ENCODE measurements around the gene CPT1A. TPM values are rescaled to one million over a fixed set of nuclear protein-coding genes. Genes with fewer than 3 reads are reported as not detected.

Gene CPT1A
- total and polyA plus RNA-seq, 4 donors: 22.9 to 32.7 (median 30.2) TPM

GRCh38 chr11:68809506-68809905, 32.2 kb downstream of the CPT1A start:
- WGBS (ENCODE audit: insufficient coverage): 100% methylated on average over 3 of the region's 5 CpGs

GRCh38 chr11:68808787-68809186, 32.9 kb downstream of the CPT1A start:
- Histone ChIP-seq H3K27me3 (ENCODE audit: control insufficient read depth, insufficient read depth, low read length) (no peaks in the 10 kb centered on the region), H3K27ac (ENCODE audit: low read depth, low read length) (no peak overlapping the region), H3K4me1 (ENCODE audit: control insufficient read depth, insufficient read depth, low read length) (peaks cover 4% of the 10 kb centered on the region), H3K36me3 (ENCODE audit: control insufficient read depth, insufficient read depth, low read length) (peaks cover 24% of the 10 kb centered on the region), H3K9me3 (ENCODE audit: control insufficient read depth, insufficient read depth, low read length) (no peaks in the 10 kb centered on the region), H3K4me3 (ENCODE audit: low read depth, low read length) (no peak overlapping the region)
- DNase-seq (ENCODE audit: low read depth in 4 of 6, low spot score in 6 of 6): no peak
- no CpG with 5 or more reads among the region's 2 CpGs for WGBS (ENCODE audit: insufficient coverage)

More at GRCh38 chr11:68809506-68809905, 32.2 kb downstream of the CPT1A start:
- no peak overlapping the region for H3K4me3 ChIP-seq (ENCODE audit: low read depth, low read length)
- H3K27ac ChIP-seq (ENCODE audit: low read depth, low read length): no peak overlapping the region
- H3K9me3 ChIP-seq (ENCODE audit: control insufficient read depth, insufficient read depth, low read length): no peaks in the 10 kb centered on the region
- DNase-seq (ENCODE audit: low read depth in 4 of 6, low spot score in 6 of 6): no peak
- no peaks in the 10 kb centered on the region for H3K27me3 ChIP-seq (ENCODE audit: control insufficient read depth, insufficient read depth, low read length)
- H3K4me1 ChIP-seq (ENCODE audit: control insufficient read depth, insufficient read depth, low read length): peaks cover 4% of the 10 kb centered on the region
- peaks cover 25% of the 10 kb centered on the region for H3K36me3 ChIP-seq (ENCODE audit: control insufficient read depth, insufficient read depth, low read length)

DNA sequence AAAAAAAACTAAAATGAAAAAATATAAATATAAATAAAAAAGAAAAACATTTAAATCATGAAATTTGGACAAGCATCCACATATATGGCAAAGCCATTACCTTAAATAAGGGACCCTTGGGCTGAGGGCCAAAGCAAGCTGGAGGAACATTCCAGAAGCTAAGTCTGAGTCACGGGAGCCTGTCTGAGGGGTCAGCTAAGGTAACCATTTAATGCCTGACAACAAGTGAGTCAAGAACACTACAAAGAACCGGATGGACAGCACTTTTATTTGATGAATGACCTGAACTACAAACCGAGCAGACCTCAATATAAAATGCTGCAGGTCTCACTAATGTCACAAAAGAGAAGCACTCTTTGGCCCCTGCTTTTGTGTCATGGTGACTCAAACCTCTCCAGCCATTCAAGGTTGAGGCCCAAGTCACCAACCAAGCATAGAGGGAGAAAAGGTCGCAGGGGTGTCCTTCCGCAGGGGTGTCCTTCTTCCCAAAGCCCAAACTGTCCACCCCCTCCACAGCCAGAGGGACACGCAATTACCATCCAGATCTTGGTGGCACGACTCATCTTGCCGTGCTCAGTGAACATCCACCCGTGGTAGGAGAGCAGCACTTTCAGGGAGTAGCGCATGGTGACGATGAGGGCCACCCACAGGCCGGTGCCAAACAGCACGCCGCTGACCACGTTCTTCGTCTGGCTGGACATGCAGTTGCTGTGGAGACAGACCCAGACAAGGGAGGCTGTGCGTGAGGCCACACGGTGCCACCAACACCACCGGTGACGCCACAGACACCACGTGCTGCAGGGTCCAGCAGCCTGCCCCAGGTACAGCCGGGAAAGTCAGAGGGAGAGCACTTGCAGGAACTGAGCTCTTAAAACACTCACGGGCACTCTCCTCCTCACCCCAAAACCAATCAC, 34.5 kb downstream of the CPT1A start:
- no peak for DNase-seq (ENCODE audit: low read depth in 4 of 6, low spot score in 6 of 6)
- Histone ChIP-seq H3K4me3 (ENCODE audit: low read depth, low read length) (no peak overlapping the region), H3K4me1 (ENCODE audit: control insufficient read depth, insufficient read depth, low read length) (peaks cover 4% of the 10 kb centered on the region), H3K27ac (ENCODE audit: low read depth, low read length) (no peak overlapping the region), H3K27me3 (ENCODE audit: control insufficient read depth, insufficient read depth, low read length) (no peaks in the 10 kb centered on the region), H3K9me3 (ENCODE audit: control insufficient read depth, insufficient read depth, low read length) (no peaks in the 10 kb centered on the region), H3K36me3 (ENCODE audit: control insufficient read depth, insufficient read depth, low read length) (peaks cover 22% of the 10 kb centered on the region)
- 89% methylated on average over 21 of the region's 23 CpGs for WGBS (ENCODE audit: insufficient coverage)

DNA sequence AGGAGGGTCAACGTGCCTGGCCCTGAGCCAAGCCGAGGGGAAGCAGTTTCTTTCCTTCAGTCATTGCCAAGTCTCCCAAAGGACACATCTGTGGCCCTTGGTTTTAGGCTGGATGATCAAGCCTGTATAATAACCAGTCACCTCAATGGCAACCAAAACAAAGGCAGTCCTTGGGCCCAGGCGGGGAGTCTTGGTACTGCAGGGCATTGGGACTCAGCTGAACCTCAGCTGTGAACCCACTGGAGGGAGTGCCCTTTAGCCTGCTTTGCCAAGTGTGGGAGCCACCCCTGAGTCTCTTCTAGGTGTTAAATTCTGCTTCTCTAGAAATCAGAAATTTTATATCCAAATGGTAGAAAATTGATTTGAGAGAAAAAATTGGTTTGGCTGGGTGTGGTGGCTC, 36.9 kb downstream of the CPT1A start:
- Histone ChIP-seq H3K4me3 (ENCODE audit: low read depth, low read length) (no peak overlapping the region), H3K27ac (ENCODE audit: low read depth, low read length) (no peak overlapping the region), H3K27me3 (ENCODE audit: control insufficient read depth, insufficient read depth, low read length) (no peaks in the 10 kb centered on the region), H3K9me3 (ENCODE audit: control insufficient read depth, insufficient read depth, low read length) (no peaks in the 10 kb centered on the region), H3K4me1 (ENCODE audit: control insufficient read depth, insufficient read depth, low read length) (no peaks in the 10 kb centered on the region), H3K36me3 (ENCODE audit: control insufficient read depth, insufficient read depth, low read length) (peaks cover 28% of the 10 kb centered on the region)
- no peak for DNase-seq (ENCODE audit: low read depth in 4 of 6, low spot score in 6 of 6)
- 63% methylated on average over 3 of the region's 3 CpGs for WGBS (ENCODE audit: insufficient coverage)

DNA sequence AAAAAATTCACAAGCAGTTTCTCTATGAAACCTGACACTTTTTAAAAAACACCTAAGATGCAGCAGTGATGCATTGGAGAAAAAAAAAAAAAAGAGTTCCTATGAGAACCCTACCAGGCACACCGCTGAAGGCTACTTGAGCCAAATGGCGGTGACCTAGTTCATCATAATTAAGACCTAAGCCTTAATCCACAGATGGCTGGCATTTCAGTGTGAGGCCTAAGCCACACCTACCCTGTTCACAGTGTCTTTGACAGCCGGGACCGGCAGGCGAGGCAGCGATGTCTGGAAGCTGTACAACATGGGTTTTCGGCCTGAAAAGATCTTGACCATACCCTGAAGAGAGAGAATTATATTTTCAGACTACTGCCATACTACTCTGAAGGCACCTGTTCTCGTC, 38.0 kb downstream of the CPT1A start:
- Histone ChIP-seq H3K4me3 (ENCODE audit: low read depth, low read length) (no peak overlapping the region), H3K27ac (ENCODE audit: low read depth, low read length) (no peak overlapping the region), H3K36me3 (ENCODE audit: control insufficient read depth, insufficient read depth, low read length) (peaks cover 28% of the 10 kb centered on the region), H3K9me3 (ENCODE audit: control insufficient read depth, insufficient read depth, low read length) (no peaks in the 10 kb centered on the region), H3K27me3 (ENCODE audit: control insufficient read depth, insufficient read depth, low read length) (no peaks in the 10 kb centered on the region), H3K4me1 (ENCODE audit: control insufficient read depth, insufficient read depth, low read length) (no peaks in the 10 kb centered on the region)
- WGBS (ENCODE audit: insufficient coverage): 81% methylated on average over 6 of the region's 8 CpGs
- DNase-seq (ENCODE audit: low read depth in 4 of 6, low spot score in 6 of 6): no peak

GRCh38 chr11:68798221-68798813, 43.4 kb downstream of the CPT1A start:
- 29% methylated on average over 18 of the region's 23 CpGs for WGBS (ENCODE audit: insufficient coverage)
- DNase-seq (ENCODE audit: low read depth in 4 of 6, low spot score in 6 of 6): peak in 1 of 6 donors; percentile 23
- H3K36me3 ChIP-seq (ENCODE audit: control insufficient read depth, insufficient read depth, low read length): peaks cover 29% of the 10 kb centered on the region
- no peaks in the 10 kb centered on the region for H3K27me3 ChIP-seq (ENCODE audit: control insufficient read depth, insufficient read depth, low read length)
- H3K4me1 ChIP-seq (ENCODE audit: control insufficient read depth, insufficient read depth, low read length): peaks cover 4% of the 10 kb centered on the region
- no peaks in the 10 kb centered on the region for H3K9me3 ChIP-seq (ENCODE audit: control insufficient read depth, insufficient read depth, low read length)
- H3K4me3 ChIP-seq (ENCODE audit: low read depth, low read length): no peak overlapping the region
- no peak overlapping the region for H3K27ac ChIP-seq (ENCODE audit: low read depth, low read length)

DNA sequence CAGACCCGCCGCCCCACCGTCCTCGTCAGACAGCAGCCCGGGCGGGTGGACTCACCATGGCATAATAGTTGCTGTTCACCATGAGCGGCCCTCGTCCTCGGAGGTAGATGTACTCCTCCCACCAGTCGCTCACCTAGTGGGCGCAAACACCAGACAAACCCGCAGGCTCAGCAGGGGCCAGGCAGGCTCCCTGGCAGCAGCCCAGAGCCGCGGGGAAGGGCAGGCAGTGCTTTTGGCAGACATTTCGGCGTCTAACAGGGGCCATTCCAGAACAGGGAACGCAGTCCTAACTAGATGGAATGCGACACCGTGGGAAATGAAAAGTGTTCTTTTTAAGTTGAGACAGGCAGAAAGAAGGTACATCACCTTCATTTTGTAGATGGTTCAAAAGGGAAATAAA, 44.9 kb downstream of the CPT1A start:
- no peak overlapping the region for H3K27ac ChIP-seq (ENCODE audit: low read depth, low read length)
- H3K4me3 ChIP-seq (ENCODE audit: low read depth, low read length): no peak overlapping the region
- no peaks in the 10 kb centered on the region for H3K9me3 ChIP-seq (ENCODE audit: control insufficient read depth, insufficient read depth, low read length)
- H3K36me3 ChIP-seq (ENCODE audit: control insufficient read depth, insufficient read depth, low read length): peaks cover 31% of the 10 kb centered on the region
- WGBS (ENCODE audit: insufficient coverage): 74% methylated on average over 19 of the region's 19 CpGs
- no peaks in the 10 kb centered on the region for H3K27me3 ChIP-seq (ENCODE audit: control insufficient read depth, insufficient read depth, low read length)
- H3K4me1 ChIP-seq (ENCODE audit: control insufficient read depth, insufficient read depth, low read length): peaks cover 4% of the 10 kb centered on the region
- no peak for DNase-seq (ENCODE audit: low read depth in 4 of 6, low spot score in 6 of 6)

- H3K27ac ChIP-seq (ENCODE audit: low read depth, low read length): no peak overlapping the region
- peaks cover 28% of the 10 kb centered on the region for H3K36me3 ChIP-seq (ENCODE audit: control insufficient read depth, insufficient read depth, low read length)
- no peaks in the 10 kb centered on the region for H3K9me3 ChIP-seq (ENCODE audit: control insufficient read depth, insufficient read depth, low read length)
- no peaks in the 10 kb centered on the region for H3K27me3 ChIP-seq (ENCODE audit: control insufficient read depth, insufficient read depth, low read length)
- no peak overlapping the region for H3K4me3 ChIP-seq (ENCODE audit: low read depth, low read length)
- no peak for DNase-seq (ENCODE audit: low read depth in 4 of 6, low spot score in 6 of 6)
- H3K4me1 ChIP-seq (ENCODE audit: control insufficient read depth, insufficient read depth, low read length): no peaks in the 10 kb centered on the region
- WGBS (ENCODE audit: insufficient coverage): 96% methylated on average over 17 of the region's 18 CpGs
Measured at GRCh38 chr11:68792400-68792966, 49.2 kb downstream of the CPT1A start.

- no peak overlapping the region for H3K27ac ChIP-seq (ENCODE audit: low read depth, low read length)
- H3K4me3 ChIP-seq (ENCODE audit: low read depth, low read length): no peak overlapping the region
- peaks cover 42% of the 10 kb centered on the region for H3K36me3 ChIP-seq (ENCODE audit: control insufficient read depth, insufficient read depth, low read length)
- H3K27me3 ChIP-seq (ENCODE audit: control insufficient read depth, insufficient read depth, low read length): no peaks in the 10 kb centered on the region
- WGBS (ENCODE audit: insufficient coverage): 93% methylated on average over 15 of the region's 16 CpGs
- H3K4me1 ChIP-seq (ENCODE audit: control insufficient read depth, insufficient read depth, low read length): no peaks in the 10 kb centered on the region
- no peaks in the 10 kb centered on the region for H3K9me3 ChIP-seq (ENCODE audit: control insufficient read depth, insufficient read depth, low read length)
- DNase-seq (ENCODE audit: low read depth in 4 of 6, low spot score in 6 of 6): no peak
Measured at GRCh38 chr11:68784653-68785052, 57.1 kb downstream of the CPT1A start.

All from spinal cord (tissue), 10 donors.